ENCODE measurements around the gene NLGN2. TPM values are rescaled to one million over a fixed set of nuclear protein-coding genes. Genes with fewer than 3 reads are reported as not detected.

NLGN2 gene
- total RNA-seq, 1 experiment from 2014 or later = 70.2 TPM

DNA sequence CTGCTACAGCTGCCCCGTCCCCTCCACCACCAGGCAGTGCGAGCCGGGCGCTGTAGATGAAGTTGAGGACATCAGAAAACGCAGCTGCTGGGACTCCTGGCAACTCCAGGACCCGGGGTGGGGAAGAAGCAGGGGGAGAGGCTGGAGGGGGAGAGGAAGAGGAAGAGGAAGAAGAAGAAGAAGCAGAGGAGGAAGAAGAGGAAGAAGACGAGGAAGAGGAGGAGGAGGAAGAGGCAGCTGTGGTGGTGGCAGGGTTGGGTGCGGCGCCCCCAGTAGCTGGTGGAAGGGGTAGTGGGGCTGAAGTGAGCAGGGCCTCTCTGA, 58.6 kb downstream of the NLGN2 start:
- no peak overlapping the region for H3K27ac Mint-ChIP-seq
- no CpG with 5 or more reads among the region's 9 CpGs for WGBS (ENCODE audit: extremely low coverage, insufficient read length, low lambda C conversion rate)
- no peaks in the 10 kb centered on the region for H3K23me2 ChIP-seq (ENCODE audit: insufficient read length, low read depth, low read length, poor library complexity, severe bottlenecking)
- H3K18ac ChIP-seq (ENCODE audit: insufficient read length, low read depth, low read length) = no peak overlapping the region
- no peaks in the 10 kb centered on the region for H3K79me2 ChIP-seq (ENCODE audit: insufficient read depth, low read length)
- no peak overlapping the region for H2BK15ac ChIP-seq (ENCODE audit: low read depth, low read length)
- H3K36me3 Mint-ChIP-seq (ENCODE audit: insufficient read depth in 1 of 3, low read depth in 3 of 3) = peaks cover 2 to 19% (median 18%) of the 10 kb centered on the region in 3 experiments; a peak in 5 of 7 replicates
- no peak overlapping the region for H3K4me3 Mint-ChIP-seq
- H2BK20ac ChIP-seq (ENCODE audit: low read depth, low read length, poor library complexity, severe bottlenecking) = no peak overlapping the region
- H3K27me3 ChIP-seq (ENCODE audit: insufficient read depth, low read length) = no peaks in the 10 kb centered on the region
- no peak overlapping the region for H4K8ac ChIP-seq (replicated peaks; ENCODE audit: insufficient read length, low read depth, low read length)
- no peaks in the 10 kb centered on the region for H3K9me3 Mint-ChIP-seq
- H3K4ac ChIP-seq (ENCODE audit: low read depth, low read length) = no peak overlapping the region
- H3K4me2 ChIP-seq (ENCODE audit: insufficient read depth, insufficient read length, low read length) = no peak overlapping the region
- H2BK5ac ChIP-seq (ENCODE audit: insufficient read length, low read length) = no peak overlapping the region
- no peak for DNase-seq
- H3K14ac ChIP-seq (ENCODE audit: insufficient read depth, low read length) = no peak overlapping the region; the same call in 1 of the 2 replicates
- H3K56ac ChIP-seq (ENCODE audit: insufficient read length, low read depth, low read length) = no peak overlapping the region
- peaks cover 3% of the 10 kb centered on the region; the same call in 1 of the 2 replicates for H3K4me1 ChIP-seq (ENCODE audit: insufficient read depth, low read length)
- H2BK12ac ChIP-seq (ENCODE audit: insufficient read length, low read depth, low read length) = no peak overlapping the region
- H2AFZ ChIP-seq (ENCODE audit: low read length) = no peak overlapping the region
- peaks cover 3 to 7% of the 10 kb centered on the region in 2 experiments for H3K4me1 Mint-ChIP-seq
- no peak overlapping the region for H3K9ac ChIP-seq (ENCODE audit: extremely low read depth, insufficient read length, low read length)
- peaks cover 2% of the 10 kb centered on the region for H4K20me1 ChIP-seq (ENCODE audit: control insufficient read depth, insufficient read depth, insufficient read length)
- H2BK120ac ChIP-seq (ENCODE audit: low read depth, low read length, poor library complexity, severe bottlenecking) = no peak overlapping the region
- H3K23ac ChIP-seq (ENCODE audit: insufficient read length, low read depth, low read length) = no peak overlapping the region
- H3K27ac ChIP-seq (ENCODE audit: insufficient read length, low read depth, low read length) = no peak overlapping the region
- H2AK5ac ChIP-seq (ENCODE audit: insufficient read length, low read length) = no peak overlapping the region
- H4K91ac ChIP-seq (ENCODE audit: insufficient read length, low read depth, low read length) = no peak overlapping the region
- no peak overlapping the region for H3T11ph ChIP-seq (ENCODE audit: low read length)
- H3K9me3 ChIP-seq (ENCODE audit: control insufficient read depth, low read depth, low read length) = no peaks in the 10 kb centered on the region
- TF ChIP-seq, protein P1, sequence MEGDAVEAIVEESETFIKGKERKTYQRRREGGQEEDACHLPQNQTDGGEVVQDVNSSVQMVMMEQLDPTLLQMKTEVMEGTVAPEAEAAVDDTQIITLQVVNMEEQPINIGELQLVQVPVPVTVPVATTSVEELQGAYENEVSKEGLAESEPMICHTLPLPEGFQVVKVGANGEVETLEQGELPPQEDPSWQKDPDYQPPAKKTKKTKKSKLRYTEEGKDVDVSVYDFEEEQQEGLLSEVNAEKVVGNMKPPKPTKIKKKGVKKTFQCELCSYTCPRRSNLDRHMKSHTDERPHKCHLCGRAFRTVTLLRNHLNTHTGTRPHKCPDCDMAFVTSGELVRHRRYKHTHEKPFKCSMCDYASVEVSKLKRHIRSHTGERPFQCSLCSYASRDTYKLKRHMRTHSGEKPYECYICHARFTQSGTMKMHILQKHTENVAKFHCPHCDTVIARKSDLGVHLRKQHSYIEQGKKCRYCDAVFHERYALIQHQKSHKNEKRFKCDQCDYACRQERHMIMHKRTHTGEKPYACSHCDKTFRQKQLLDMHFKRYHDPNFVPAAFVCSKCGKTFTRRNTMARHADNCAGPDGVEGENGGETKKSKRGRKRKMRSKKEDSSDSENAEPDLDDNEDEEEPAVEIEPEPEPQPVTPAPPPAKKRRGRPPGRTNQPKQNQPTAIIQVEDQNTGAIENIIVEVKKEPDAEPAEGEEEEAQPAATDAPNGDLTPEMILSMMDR (conservative IDR thresholded peaks at IDR 0.05) = no peak
- no peaks in the 10 kb centered on the region for H3K27me3 Mint-ChIP-seq (ENCODE audit: low read depth)
- H4K5ac ChIP-seq (ENCODE audit: insufficient read length, low read depth, low read length) = no peak overlapping the region
- H3K79me1 ChIP-seq (ENCODE audit: insufficient read depth, low read depth, low read length, poor library complexity, severe bottlenecking) = no peaks in the 10 kb centered on the region
